WTC11 (cell line): Measurements from ENCODE around the gene ACP3. TPM values are rescaled to one million over a fixed set of nuclear protein-coding genes. Genes with fewer than 3 reads are reported as not detected.

Experiments used
- ATAC-seq: fragments of 200-7000 bp; cut with Tn5 transposase; 2 replicates; pipeline ENCODE4 v1.10.0; 2021; ENCODE audit warnings: mild to moderate bottlenecking, moderate library complexity
- CTCF ChIA-PET: fragments of 300-600 bp; sonication (Branson Sonifier 250); formaldehyde crosslinking; loops from one replicate; lab custom pipeline; 2021; ENCODE audit warnings: antibody characterized with exemption; lab: Charles Lee
- POLR2A ChIA-PET: fragments of 350-600 bp; sonication (Branson Sonifier 250); formaldehyde crosslinking; loops from one replicate; lab custom pipeline; 2021; ENCODE audit warnings: antibody characterized with exemption; lab: Charles Lee
- DNase-seq: peaks from one replicate; pipeline ENCODE4 v3.0.0; 2021; ENCODE audit warnings: low spot score
- H3K27ac Mint-ChIP-seq: 2 replicates; pipeline ENCODE4 v1.8.0; 2021; ENCODE audit warnings: mixed read lengths
- H3K27me3 Mint-ChIP-seq: 2 replicates; pipeline ENCODE4 v1.8.0; 2021; ENCODE audit warnings: low read depth, mild to moderate bottlenecking, moderate library complexity, mixed read lengths
- H3K36me3 Mint-ChIP-seq: 2 replicates; pipeline ENCODE4 v1.8.0; 2021; ENCODE audit warnings: mixed read lengths
- H3K4me1 Mint-ChIP-seq: 2 replicates; pipeline ENCODE4 v1.8.0; 2022; ENCODE audit warnings: mixed read lengths
- H3K4me3 Mint-ChIP-seq: 2 replicates; pipeline ENCODE4 v1.8.0; 2021; ENCODE audit warnings: mild to moderate bottlenecking, moderate library complexity, mixed read lengths
- H3K9me3 Mint-ChIP-seq: 2 replicates; pipeline ENCODE4 v1.8.0; 2021; ENCODE audit warnings: mixed read lengths
- AFF4 ChIP-seq: sonication (generic); formaldehyde crosslinking; IDR thresholded peaks from 2 replicates; pipeline ENCODE4 v1.8.1; 2023; ENCODE audit warnings: mild to moderate bottlenecking, missing genetic modification reagents, borderline replicate concordance
- CREB1 ChIP-seq: sonication (generic); formaldehyde crosslinking; IDR thresholded peaks from 2 replicates; pipeline ENCODE4 v1.8.0; 2023; ENCODE audit warnings: mild to moderate bottlenecking, missing genetic modification reagents
- FOXK1 ChIP-seq: sonication (generic); formaldehyde crosslinking; IDR thresholded peaks from 2 replicates; pipeline ENCODE4 v1.8.0; 2022; ENCODE audit warnings: mild to moderate bottlenecking, moderate library complexity, missing genetic modification reagents
- FOXP4 ChIP-seq: sonication (generic); formaldehyde crosslinking; IDR thresholded peaks from 2 replicates; pipeline ENCODE4 v1.8.0; 2022; ENCODE audit warnings: mild to moderate bottlenecking, missing genetic modification reagents
- GABPB1 ChIP-seq: sonication (generic); formaldehyde crosslinking; IDR thresholded peaks from 2 replicates; pipeline ENCODE4 v1.8.1; 2023; ENCODE audit warnings: mild to moderate bottlenecking, missing genetic modification reagents
- NFE2L1 ChIP-seq: sonication (generic); formaldehyde crosslinking; IDR thresholded peaks from 2 replicates; pipeline ENCODE4 v1.8.1; 2023; ENCODE audit warnings: missing genetic modification reagents
- PRDM15 ChIP-seq: sonication (generic); formaldehyde crosslinking; IDR thresholded peaks from 2 replicates; pipeline ENCODE4 v1.8.0; 2022; ENCODE audit warnings: missing genetic modification reagents
- SMAD4 ChIP-seq: sonication (generic); formaldehyde crosslinking; IDR thresholded peaks from 2 replicates; pipeline ENCODE4 v1.8.0; 2022; ENCODE audit warnings: mild to moderate bottlenecking, missing genetic modification reagents
- ZNF121 ChIP-seq: sonication (generic); formaldehyde crosslinking; IDR thresholded peaks from 2 replicates; pipeline ENCODE4 v1.8.0; 2023; ENCODE audit warnings: missing genetic modification reagents
- ZNF232 ChIP-seq: sonication (generic); formaldehyde crosslinking; IDR thresholded peaks from 2 replicates; pipeline ENCODE4 v1.8.0; 2022; ENCODE audit warnings: mild to moderate bottlenecking, missing genetic modification reagents
- ZNF317 ChIP-seq: sonication (generic); formaldehyde crosslinking; IDR thresholded peaks from 2 replicates; pipeline ENCODE4 v1.8.1; 2023; ENCODE audit warnings: low read depth, mild to moderate bottlenecking, moderate library complexity, missing genetic modification reagents, borderline replicate concordance
- ZNF671 ChIP-seq: fragments of 250-450 bp; sonication (Bioruptor Pico); IDR thresholded peaks from 2 replicates; pipeline ENCODE4 v1.8.0; 2021; ENCODE audit warnings: mild to moderate bottlenecking
- total RNA-seq: library from RNA; stranded (reverse); gene quantifications from 3 replicates; pipeline ENCODE4 v1.2.3, GENCODE V29; 2021
- TF ChIP-seq, protein P1 (sequence below): sonication (generic); formaldehyde crosslinking; conservative IDR thresholded peaks from 2 replicates; pipeline ENCODE4 v1.8.1; 2023; ENCODE audit warnings: mild to moderate bottlenecking, low read depth, missing genetic modification reagents, moderate library complexity
- TF ChIP-seq, protein P2 (sequence below): fragments of 250-450 bp; sonication (Bioruptor Pico); IDR thresholded peaks from 2 replicates; pipeline ENCODE4 v1.8.0; 2021; ENCODE audit warnings: mild to moderate bottlenecking
- TF ChIP-seq, protein P3 (sequence below): fragments of 200-600 bp; IDR thresholded peaks from 2 replicates; pipeline ENCODE4 v1.8.0; 2022; ENCODE audit warnings: antibody characterized with exemption

ACP3 gene
- total RNA-seq, 1 experiment from 2014 or later = 2.5 TPM

DNA sequence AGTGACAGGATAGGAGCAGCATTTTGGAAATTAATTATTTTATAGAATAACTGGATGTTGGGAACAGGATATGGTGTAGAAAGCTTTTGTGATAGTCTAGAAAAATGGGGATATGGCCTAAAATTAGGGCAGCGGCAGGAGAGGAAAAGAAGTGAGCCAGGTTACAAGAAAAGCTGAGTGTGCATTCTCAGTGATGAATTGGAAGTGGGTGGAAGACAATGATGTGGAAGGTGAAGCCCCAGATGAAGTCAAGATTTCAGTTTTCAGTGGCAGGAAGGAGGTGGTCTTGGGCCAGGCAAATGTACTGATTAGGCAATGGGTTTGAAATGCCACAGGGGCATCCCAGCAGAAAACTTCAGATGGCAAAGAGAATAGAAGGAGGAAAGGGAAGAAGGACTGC, 33.6 kb downstream of the ACP3 start:
- ChIA-PET POLR2A (no interaction called here), CTCF (interaction anchor here (0.6 to 11.2 kb wide), 12 partner anchors 8 to 216 kb away, joined by 3 to 185 read pairs (median 6); no protein-coding TSS in a partner anchor)
- TF ChIP-seq CREB1 (CRISPR knock-in tag) = no peak
- TF ChIP-seq NFE2L1 (CRISPR knock-in tag) = no peak
- TF ChIP-seq GABPB1 = no peak
- TF ChIP-seq, protein P1, sequence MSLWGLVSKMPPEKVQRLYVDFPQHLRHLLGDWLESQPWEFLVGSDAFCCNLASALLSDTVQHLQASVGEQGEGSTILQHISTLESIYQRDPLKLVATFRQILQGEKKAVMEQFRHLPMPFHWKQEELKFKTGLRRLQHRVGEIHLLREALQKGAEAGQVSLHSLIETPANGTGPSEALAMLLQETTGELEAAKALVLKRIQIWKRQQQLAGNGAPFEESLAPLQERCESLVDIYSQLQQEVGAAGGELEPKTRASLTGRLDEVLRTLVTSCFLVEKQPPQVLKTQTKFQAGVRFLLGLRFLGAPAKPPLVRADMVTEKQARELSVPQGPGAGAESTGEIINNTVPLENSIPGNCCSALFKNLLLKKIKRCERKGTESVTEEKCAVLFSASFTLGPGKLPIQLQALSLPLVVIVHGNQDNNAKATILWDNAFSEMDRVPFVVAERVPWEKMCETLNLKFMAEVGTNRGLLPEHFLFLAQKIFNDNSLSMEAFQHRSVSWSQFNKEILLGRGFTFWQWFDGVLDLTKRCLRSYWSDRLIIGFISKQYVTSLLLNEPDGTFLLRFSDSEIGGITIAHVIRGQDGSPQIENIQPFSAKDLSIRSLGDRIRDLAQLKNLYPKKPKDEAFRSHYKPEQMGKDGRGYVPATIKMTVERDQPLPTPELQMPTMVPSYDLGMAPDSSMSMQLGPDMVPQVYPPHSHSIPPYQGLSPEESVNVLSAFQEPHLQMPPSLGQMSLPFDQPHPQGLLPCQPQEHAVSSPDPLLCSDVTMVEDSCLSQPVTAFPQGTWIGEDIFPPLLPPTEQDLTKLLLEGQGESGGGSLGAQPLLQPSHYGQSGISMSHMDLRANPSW (CRISPR knock-in tag) = no peak
- Mint-ChIP-seq H3K27ac (peak overlapping the region; percentile 50), H3K36me3 (no peaks in the 10 kb centered on the region), H3K4me3 (peak overlapping the region; percentile 12; the same call in 1 of the 2 replicates), H3K9me3 (no peaks in the 10 kb centered on the region), H3K27me3 (no peaks in the 10 kb centered on the region), H3K4me1 (peaks cover 28% of the 10 kb centered on the region)
- ATAC-seq (no peak), DNase-seq (no peak)

- Mint-ChIP-seq H3K4me1 (peaks cover 28% of the 10 kb centered on the region), H3K27ac (peak overlapping the region; percentile 50), H3K4me3 (peak overlapping the region; percentile 12), H3K9me3 (no peaks in the 10 kb centered on the region), H3K36me3 (no peaks in the 10 kb centered on the region), H3K27me3 (no peaks in the 10 kb centered on the region)
- TF ChIP-seq ZNF317 (CRISPR knock-in tag) (no peak), ZNF121 (CRISPR knock-in tag) (peak; percentile 93), FOXK1 (0 out of 2 replicates have a peak, but pooled peaks have one; percentile 51), PRDM15 (no peak), FOXP4 (CRISPR knock-in tag) (peak; percentile 29; the same call in 1 of the 2 replicates)
- TF ChIP-seq, protein P2, sequence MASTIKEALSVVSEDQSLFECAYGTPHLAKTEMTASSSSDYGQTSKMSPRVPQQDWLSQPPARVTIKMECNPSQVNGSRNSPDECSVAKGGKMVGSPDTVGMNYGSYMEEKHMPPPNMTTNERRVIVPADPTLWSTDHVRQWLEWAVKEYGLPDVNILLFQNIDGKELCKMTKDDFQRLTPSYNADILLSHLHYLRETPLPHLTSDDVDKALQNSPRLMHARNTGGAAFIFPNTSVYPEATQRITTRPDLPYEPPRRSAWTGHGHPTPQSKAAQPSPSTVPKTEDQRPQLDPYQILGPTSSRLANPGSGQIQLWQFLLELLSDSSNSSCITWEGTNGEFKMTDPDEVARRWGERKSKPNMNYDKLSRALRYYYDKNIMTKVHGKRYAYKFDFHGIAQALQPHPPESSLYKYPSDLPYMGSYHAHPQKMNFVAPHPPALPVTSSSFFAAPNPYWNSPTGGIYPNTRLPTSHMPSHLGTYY (CRISPR knock-in tag) = no peak
- ATAC-seq (peak; percentile 63), DNase-seq (no peak)
- ChIA-PET CTCF (interaction anchor here (0.5 to 11.2 kb wide), 15 partner anchors 9 to 141 kb away, joined by 3 to 185 read pairs (median 5); partner anchors contain the start of gene DNAJC13), POLR2A (interaction anchor here (0.6 kb wide), 1 partner anchor 67 kb away, joined by 3 read pairs; no protein-coding TSS in a partner anchor)
These were observed 34.1 kb downstream of the ACP3 start for GRCh38 chr3:132351222-132351806.

DNA sequence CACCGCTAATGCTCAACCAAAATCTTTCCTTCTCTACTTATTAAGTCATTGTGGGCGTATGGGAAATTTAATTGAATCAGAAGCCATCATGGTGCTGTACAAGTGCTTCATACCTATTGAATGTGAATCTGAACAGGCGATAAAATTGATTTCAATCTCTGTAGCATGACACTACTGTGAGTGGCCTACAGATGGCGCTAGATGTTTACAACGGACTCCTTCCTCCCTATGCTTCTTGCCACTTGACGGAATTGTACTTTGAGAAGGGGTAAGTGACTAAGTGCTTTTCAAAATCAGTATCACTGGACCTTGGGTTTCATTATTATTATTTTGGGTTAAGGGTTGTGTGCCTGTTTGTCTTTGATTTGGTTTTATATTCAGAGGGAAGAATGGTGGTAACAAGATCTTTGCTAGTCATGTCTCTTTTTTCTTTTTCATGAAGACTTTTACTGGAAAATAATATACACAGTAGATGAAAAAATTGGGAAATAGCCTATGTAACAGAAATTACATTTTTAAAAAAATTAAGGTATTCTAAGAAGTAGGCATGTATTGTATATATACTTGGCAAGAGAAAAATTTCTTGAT, 35.4 kb downstream of the ACP3 start:
- no peak overlapping the region for H3K4me3 Mint-ChIP-seq
- no peaks in the 10 kb centered on the region for H3K27me3 Mint-ChIP-seq
- H3K4me1 Mint-ChIP-seq = peaks cover 28% of the 10 kb centered on the region
- no peak overlapping the region for H3K27ac Mint-ChIP-seq
- peak; percentile 80 for ATAC-seq
- no peaks in the 10 kb centered on the region for H3K36me3 Mint-ChIP-seq
- TF ChIP-seq ZNF232 (CRISPR knock-in tag) (no peak), ZNF671 (CRISPR knock-in tag) (no peak), AFF4 (no peak), SMAD4 (no peak)
- TF ChIP-seq, protein P3, sequence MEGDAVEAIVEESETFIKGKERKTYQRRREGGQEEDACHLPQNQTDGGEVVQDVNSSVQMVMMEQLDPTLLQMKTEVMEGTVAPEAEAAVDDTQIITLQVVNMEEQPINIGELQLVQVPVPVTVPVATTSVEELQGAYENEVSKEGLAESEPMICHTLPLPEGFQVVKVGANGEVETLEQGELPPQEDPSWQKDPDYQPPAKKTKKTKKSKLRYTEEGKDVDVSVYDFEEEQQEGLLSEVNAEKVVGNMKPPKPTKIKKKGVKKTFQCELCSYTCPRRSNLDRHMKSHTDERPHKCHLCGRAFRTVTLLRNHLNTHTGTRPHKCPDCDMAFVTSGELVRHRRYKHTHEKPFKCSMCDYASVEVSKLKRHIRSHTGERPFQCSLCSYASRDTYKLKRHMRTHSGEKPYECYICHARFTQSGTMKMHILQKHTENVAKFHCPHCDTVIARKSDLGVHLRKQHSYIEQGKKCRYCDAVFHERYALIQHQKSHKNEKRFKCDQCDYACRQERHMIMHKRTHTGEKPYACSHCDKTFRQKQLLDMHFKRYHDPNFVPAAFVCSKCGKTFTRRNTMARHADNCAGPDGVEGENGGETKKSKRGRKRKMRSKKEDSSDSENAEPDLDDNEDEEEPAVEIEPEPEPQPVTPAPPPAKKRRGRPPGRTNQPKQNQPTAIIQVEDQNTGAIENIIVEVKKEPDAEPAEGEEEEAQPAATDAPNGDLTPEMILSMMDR = peak; percentile 81
- no peaks in the 10 kb centered on the region for H3K9me3 Mint-ChIP-seq
- POLR2A ChIA-PET = no interaction called here
- DNase-seq = peak; percentile 76
- CTCF ChIA-PET = interaction anchor here (0.7 to 11.2 kb wide), 12 partner anchors 8 to 96 kb away, joined by 3 to 185 read pairs (median 6); partner anchors contain the start of gene DNAJC13
